SU-DHL-6 (cell line): ENCODE data around the gene LRIG3.

ENCODE experiments used
- H2AFZ ChIP-seq: fragments of 200-600 bp; sonication (generic); 2 replicates; pipeline ENCODE4 v1.6.1; 2014; ENCODE audit warnings: low read depth, mild to moderate bottlenecking, moderate library complexity, mixed read lengths, antibody characterized with exemption, low read length; ENCODE audit not compliant: severe bottlenecking
- H3F3A ChIP-seq: fragments of 200-600 bp; shearing (Covaris generic); 2 replicates; pipeline ENCODE4 v1.6.0; 2016; ENCODE audit warnings: antibody characterized with exemption, mild to moderate bottlenecking; ENCODE audit not compliant: insufficient read depth
- H3K27ac ChIP-seq: fragments of 200-600 bp; sonication (generic); 2 replicates; pipeline ENCODE4 v1.5.1; 2016; ENCODE audit warnings: low read depth, mild to moderate bottlenecking, low read length, moderate library complexity, mixed read lengths
- H3K27me3 ChIP-seq: fragments of 200-600 bp; sonication (generic), shearing (Covaris generic); 2 replicates; pipeline ENCODE4 v1.6.0; 2014; ENCODE audit warnings: mild to moderate bottlenecking, low read length
- H3K36me3 ChIP-seq: fragments of 200-600 bp; sonication (generic); 2 replicates; pipeline ENCODE4 v1.6.1; 2014; ENCODE audit warnings: mild to moderate bottlenecking, low read length, mixed read lengths
- H3K4me2 ChIP-seq: fragments of 300-600, 200-600 bp; shearing (Covaris generic), sonication (generic); 2 replicates; pipeline ENCODE4 v1.6.0; 2014; ENCODE audit warnings: low read length, low read depth, mild to moderate bottlenecking; ENCODE audit not compliant: poor library complexity, severe bottlenecking
- H3K4me3 ChIP-seq: fragments of 200-600 bp; sonication (generic); 2 replicates; pipeline ENCODE4 v1.5.1; 2014; ENCODE audit warnings: antibody characterized with exemption, low read length, mild to moderate bottlenecking, mixed read lengths; ENCODE audit not compliant: insufficient read depth, poor library complexity, severe bottlenecking
- H3K79me2 ChIP-seq: fragments of 200-600 bp; sonication (generic); 2 replicates; pipeline ENCODE4 v1.6.1; 2014; ENCODE audit warnings: mild to moderate bottlenecking, low read length, moderate library complexity; ENCODE audit not compliant: insufficient read depth
- H3K9ac ChIP-seq: fragments of 200-600 bp; sonication (generic); 2 replicates; pipeline ENCODE4 v1.7.0; 2014; ENCODE audit warnings: mild to moderate bottlenecking, low read length
- H3K9me2 ChIP-seq: fragments of 200-600 bp; sonication (generic); replicated peaks from 2 replicates; pipeline ENCODE4 v1.6.1; 2014; ENCODE audit warnings: low read length; ENCODE audit not compliant: insufficient read depth
- H3K9me3 ChIP-seq: fragments of 200-600 bp; sonication (generic); 2 replicates; pipeline ENCODE4 v1.6.1; 2014; ENCODE audit warnings: low read length, mixed read lengths; ENCODE audit not compliant: insufficient read depth
- H4K20me1 ChIP-seq: fragments of 200-600 bp; sonication (generic); 2 replicates; pipeline ENCODE4 v1.6.1; 2014; ENCODE audit warnings: low read depth, mild to moderate bottlenecking, antibody characterized with exemption, low read length, moderate library complexity, mixed read lengths
- CTCF ChIP-seq: fragments of 200-600 bp; sonication (generic); IDR thresholded peaks from one replicate; pipeline ENCODE4 v1.5.1; 2017; ENCODE audit warnings: antibody characterized with exemption, mild to moderate bottlenecking, low read length, moderate library complexity; ENCODE audit not compliant: insufficient read depth, poor library complexity, severe bottlenecking
- EZH2phosphoT487 ChIP-seq: fragments of 200-600 bp; sonication (generic), shearing (Covaris generic); conservative IDR thresholded peaks from 2 replicates; pipeline ENCODE4 v1.6.1; 2018; ENCODE audit warnings: mild to moderate bottlenecking, antibody characterized with exemption, low read length, moderate library complexity, mixed read lengths

Gene LRIG3

GRCh38 chr12:58887068-58887467 lies 33.2 kb downstream of the LRIG3 start:
- no peak overlapping the region for H3K9ac ChIP-seq
- no peak overlapping the region for H3K4me3 ChIP-seq
- H3K9me2 ChIP-seq: no peaks in the 10 kb centered on the region
- H3K79me2 ChIP-seq: no peaks in the 10 kb centered on the region
- no peaks in the 10 kb centered on the region for H3K9me3 ChIP-seq
- no peak overlapping the region for H2AFZ ChIP-seq
- no peak overlapping the region for H3K27ac ChIP-seq
- no peaks in the 10 kb centered on the region for H3K27me3 ChIP-seq
- H3K4me2 ChIP-seq: no peak overlapping the region
- H3K36me3 ChIP-seq: no peaks in the 10 kb centered on the region
- no peaks in the 10 kb centered on the region for H3F3A ChIP-seq
- no peaks in the 10 kb centered on the region for H4K20me1 ChIP-seq
- TF ChIP-seq CTCF (no peak), EZH2phosphoT487 (no peak)

DNA sequence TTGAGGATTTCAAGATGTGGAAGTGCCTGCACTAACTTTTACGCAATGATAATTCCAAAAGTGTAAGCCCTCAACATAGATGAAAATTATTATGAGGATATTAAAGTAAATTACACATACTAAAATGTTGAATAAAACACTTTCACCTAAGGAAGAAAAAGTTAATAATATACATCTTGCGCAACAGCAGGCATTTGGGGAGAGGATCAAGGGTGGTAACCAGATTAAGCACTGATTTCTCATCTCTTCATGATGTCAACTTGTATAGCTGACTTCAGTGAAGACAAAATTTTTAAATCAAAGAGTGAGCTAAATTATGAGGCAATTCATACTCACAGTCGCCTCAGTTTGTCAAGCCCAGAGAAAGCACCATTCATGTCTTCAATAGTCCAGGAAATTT lies 33.8 kb downstream of the LRIG3 start:
- H3K9me3 ChIP-seq: no peaks in the 10 kb centered on the region

DNA sequence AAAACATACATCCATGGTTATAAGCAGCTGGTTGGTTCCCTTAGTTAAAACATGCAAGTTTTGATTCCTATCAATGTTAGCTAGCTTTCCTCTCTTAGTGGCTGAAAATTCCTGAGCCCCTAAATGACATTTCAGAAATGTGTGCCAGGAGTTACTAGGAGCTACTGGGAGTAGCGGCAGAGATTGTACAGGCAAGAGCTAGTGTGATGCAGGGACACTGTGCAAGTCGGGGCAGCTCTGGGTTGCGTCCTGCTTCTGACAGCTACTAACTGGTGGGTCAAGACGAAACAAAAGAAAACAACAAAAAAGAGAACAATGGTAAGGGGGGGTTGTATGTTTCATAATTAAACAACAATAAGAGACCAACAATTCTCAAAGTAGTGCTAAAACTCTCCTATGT lies 35.4 kb downstream of the LRIG3 start:
- Histone ChIP-seq H3F3A (no peaks in the 10 kb centered on the region), H3K9me3 (no peaks in the 10 kb centered on the region), H3K27me3 (no peaks in the 10 kb centered on the region), H3K4me3 (no peak overlapping the region), H3K9ac (no peak overlapping the region), H4K20me1 (no peaks in the 10 kb centered on the region), H3K27ac (no peak overlapping the region), H2AFZ (no peak overlapping the region), H3K4me2 (no peak overlapping the region), H3K9me2 (no peaks in the 10 kb centered on the region), H3K79me2 (no peaks in the 10 kb centered on the region), H3K36me3 (no peaks in the 10 kb centered on the region)
- TF ChIP-seq EZH2phosphoT487 (no peak), CTCF (no peak)

More for the DNA sequence above, 33.8 kb downstream of the LRIG3 start:
- no peaks in the 10 kb centered on the region for H3K79me2 ChIP-seq
- H3K9me2 ChIP-seq: no peaks in the 10 kb centered on the region
- H3K27ac ChIP-seq: no peak overlapping the region
- no peaks in the 10 kb centered on the region for H3F3A ChIP-seq
- H3K4me3 ChIP-seq: no peak overlapping the region
- no peak overlapping the region for H2AFZ ChIP-seq
- H3K4me2 ChIP-seq: no peak overlapping the region
- H3K36me3 ChIP-seq: no peaks in the 10 kb centered on the region
- H4K20me1 ChIP-seq: no peaks in the 10 kb centered on the region
- TF ChIP-seq CTCF: no peak
- no peak for TF ChIP-seq EZH2phosphoT487
- H3K9ac ChIP-seq: no peak overlapping the region
- no peaks in the 10 kb centered on the region for H3K27me3 ChIP-seq
